WTC11 (cell line): ENCODE results near the gene PCDH7. TPM values are rescaled to one million over a fixed set of nuclear protein-coding genes. Genes with fewer than 3 reads are reported as not detected.

Experiments used
- ATAC-seq: fragments of 200-7000 bp; cut with Tn5 transposase; 2 replicates; pipeline ENCODE4 v1.10.0; 2021; ENCODE audit warnings: mild to moderate bottlenecking, moderate library complexity
- CTCF ChIA-PET: fragments of 300-600 bp; sonication (Branson Sonifier 250); formaldehyde crosslinking; loops from one replicate; lab custom pipeline; 2021; ENCODE audit warnings: antibody characterized with exemption; lab: Charles Lee
- POLR2A ChIA-PET: fragments of 350-600 bp; sonication (Branson Sonifier 250); formaldehyde crosslinking; loops from one replicate; lab custom pipeline; 2021; ENCODE audit warnings: antibody characterized with exemption; lab: Charles Lee
- DNase-seq: peaks from one replicate; pipeline ENCODE4 v3.0.0; 2021; ENCODE audit warnings: low spot score
- H3K27ac Mint-ChIP-seq: 2 replicates; pipeline ENCODE4 v1.8.0; 2021; ENCODE audit warnings: mixed read lengths
- H3K27me3 Mint-ChIP-seq: 2 replicates; pipeline ENCODE4 v1.8.0; 2021; ENCODE audit warnings: low read depth, mild to moderate bottlenecking, moderate library complexity, mixed read lengths
- H3K36me3 Mint-ChIP-seq: 2 replicates; pipeline ENCODE4 v1.8.0; 2021; ENCODE audit warnings: mixed read lengths
- H3K4me1 Mint-ChIP-seq: 2 replicates; pipeline ENCODE4 v1.8.0; 2022; ENCODE audit warnings: mixed read lengths
- H3K4me3 Mint-ChIP-seq: 2 replicates; pipeline ENCODE4 v1.8.0; 2021; ENCODE audit warnings: mild to moderate bottlenecking, moderate library complexity, mixed read lengths
- H3K9me3 Mint-ChIP-seq: 2 replicates; pipeline ENCODE4 v1.8.0; 2021; ENCODE audit warnings: mixed read lengths
- JAZF1 ChIP-seq: fragments of 250-450 bp; sonication (Bioruptor Pico); IDR thresholded peaks from 2 replicates; pipeline ENCODE4 v1.9.0; 2021; ENCODE audit warnings: moderate library complexity, mild to moderate bottlenecking, inconsistent platforms
- KAT7 ChIP-seq: sonication (generic); formaldehyde crosslinking; IDR thresholded peaks from 2 replicates; pipeline ENCODE4 v1.8.1; 2023; ENCODE audit warnings: missing genetic modification reagents, mild to moderate bottlenecking, borderline replicate concordance
- NR2C2 ChIP-seq: sonication (generic); formaldehyde crosslinking; IDR thresholded peaks from 2 replicates; pipeline ENCODE4 v1.8.0; 2022; ENCODE audit warnings: mild to moderate bottlenecking, missing genetic modification reagents
- SMAD4 ChIP-seq: sonication (generic); formaldehyde crosslinking; IDR thresholded peaks from 2 replicates; pipeline ENCODE4 v1.8.0; 2022; ENCODE audit warnings: mild to moderate bottlenecking, missing genetic modification reagents
- TEAD1 ChIP-seq: sonication (generic); formaldehyde crosslinking; IDR thresholded peaks from 2 replicates; pipeline ENCODE4 v1.8.0; 2022; ENCODE audit warnings: mild to moderate bottlenecking, missing genetic modification reagents
- ZNF263 ChIP-seq: sonication (generic); formaldehyde crosslinking; IDR thresholded peaks from 2 replicates; pipeline ENCODE4 v1.8.1; 2022; ENCODE audit warnings: low read depth, mild to moderate bottlenecking, moderate library complexity, missing genetic modification reagents
- ZNF317 ChIP-seq: sonication (generic); formaldehyde crosslinking; IDR thresholded peaks from 2 replicates; pipeline ENCODE4 v1.8.1; 2023; ENCODE audit warnings: low read depth, mild to moderate bottlenecking, moderate library complexity, missing genetic modification reagents, borderline replicate concordance
- ZNF416 ChIP-seq: fragments of 250-450 bp; sonication (Bioruptor Pico); IDR thresholded peaks from 2 replicates; pipeline ENCODE4 v1.9.0; 2021; ENCODE audit warnings: mild to moderate bottlenecking, inconsistent platforms
- total RNA-seq: library from RNA; stranded (reverse); gene quantifications from 3 replicates; pipeline ENCODE4 v1.2.3, GENCODE V29; 2021
- TF ChIP-seq, protein P1 (sequence below): fragments of 250-450 bp; sonication (Bioruptor Pico); conservative IDR thresholded peaks from 2 replicates; pipeline ENCODE4 v1.9.0; 2021; ENCODE audit warnings: mild to moderate bottlenecking
- TF ChIP-seq, protein P2 (sequence below): fragments of 250-450 bp; sonication (Bioruptor Pico); IDR thresholded peaks from 2 replicates; pipeline ENCODE4 v1.9.0; 2021; ENCODE audit warnings: moderate library complexity, mild to moderate bottlenecking, inconsistent platforms, borderline replicate concordance
- TF ChIP-seq, protein P3 (sequence below): sonication (generic); formaldehyde crosslinking; IDR thresholded peaks from 2 replicates; pipeline ENCODE4 v1.8.1; 2023; ENCODE audit warnings: mild to moderate bottlenecking, missing genetic modification reagents
- TF ChIP-seq, protein P4 (sequence below): sonication (generic); formaldehyde crosslinking; IDR thresholded peaks from 2 replicates; pipeline ENCODE4 v1.8.0; 2022; ENCODE audit warnings: mild to moderate bottlenecking, missing genetic modification reagents
- TF ChIP-seq, protein P5 (sequence below): sonication (generic); formaldehyde crosslinking; IDR thresholded peaks from 2 replicates; pipeline ENCODE4 v1.8.0; 2022; ENCODE audit warnings: mild to moderate bottlenecking, missing genetic modification reagents
- TF ChIP-seq, protein P6 (sequence below): sonication (generic); formaldehyde crosslinking; IDR thresholded peaks from 2 replicates; pipeline ENCODE4 v1.8.1; 2022; ENCODE audit warnings: mild to moderate bottlenecking, missing genetic modification reagents, moderate library complexity, borderline replicate concordance
- TF ChIP-seq, protein P7 (sequence below): sonication (generic); formaldehyde crosslinking; IDR thresholded peaks from 2 replicates; pipeline ENCODE4 v1.8.1; 2023; ENCODE audit warnings: mild to moderate bottlenecking, missing genetic modification reagents
- TF ChIP-seq, protein P8 (sequence below): sonication (generic); formaldehyde crosslinking; IDR thresholded peaks from 2 replicates; pipeline ENCODE4 v1.8.1; 2022; ENCODE audit warnings: missing genetic modification reagents, borderline replicate concordance
- TF ChIP-seq, protein P9 (sequence below): sonication (generic); formaldehyde crosslinking; IDR thresholded peaks from 2 replicates; pipeline ENCODE4 v1.8.0; 2023; ENCODE audit warnings: missing genetic modification reagents

Gene PCDH7
- total RNA-seq, 1 experiment from 2014 or later: 3.9 TPM

DNA sequence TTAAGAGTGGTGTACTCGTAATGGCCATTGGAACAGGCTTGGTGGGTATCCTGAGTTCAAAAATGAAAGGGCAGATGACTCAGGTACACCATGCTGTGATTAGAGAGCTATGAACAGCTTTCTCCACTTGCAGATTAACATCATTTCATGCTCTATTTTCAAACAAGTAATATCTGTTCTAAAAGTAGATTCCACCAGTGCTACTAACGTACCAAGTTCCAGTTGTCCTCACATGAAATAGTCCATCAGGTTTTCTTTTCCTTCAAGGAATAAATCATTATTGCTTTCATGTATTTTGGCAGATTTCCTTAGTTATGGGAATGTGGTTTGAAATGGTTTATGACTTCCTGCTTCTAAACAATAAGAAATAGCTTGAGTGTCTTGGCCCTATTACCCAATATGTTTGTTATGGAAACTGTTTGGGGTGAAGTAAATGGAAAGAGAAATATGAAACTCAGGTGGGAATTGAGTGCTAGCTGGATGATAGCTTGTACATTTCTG, 49.9 kb downstream of the PCDH7 start (continued):
- TF ChIP-seq, protein P1, sequence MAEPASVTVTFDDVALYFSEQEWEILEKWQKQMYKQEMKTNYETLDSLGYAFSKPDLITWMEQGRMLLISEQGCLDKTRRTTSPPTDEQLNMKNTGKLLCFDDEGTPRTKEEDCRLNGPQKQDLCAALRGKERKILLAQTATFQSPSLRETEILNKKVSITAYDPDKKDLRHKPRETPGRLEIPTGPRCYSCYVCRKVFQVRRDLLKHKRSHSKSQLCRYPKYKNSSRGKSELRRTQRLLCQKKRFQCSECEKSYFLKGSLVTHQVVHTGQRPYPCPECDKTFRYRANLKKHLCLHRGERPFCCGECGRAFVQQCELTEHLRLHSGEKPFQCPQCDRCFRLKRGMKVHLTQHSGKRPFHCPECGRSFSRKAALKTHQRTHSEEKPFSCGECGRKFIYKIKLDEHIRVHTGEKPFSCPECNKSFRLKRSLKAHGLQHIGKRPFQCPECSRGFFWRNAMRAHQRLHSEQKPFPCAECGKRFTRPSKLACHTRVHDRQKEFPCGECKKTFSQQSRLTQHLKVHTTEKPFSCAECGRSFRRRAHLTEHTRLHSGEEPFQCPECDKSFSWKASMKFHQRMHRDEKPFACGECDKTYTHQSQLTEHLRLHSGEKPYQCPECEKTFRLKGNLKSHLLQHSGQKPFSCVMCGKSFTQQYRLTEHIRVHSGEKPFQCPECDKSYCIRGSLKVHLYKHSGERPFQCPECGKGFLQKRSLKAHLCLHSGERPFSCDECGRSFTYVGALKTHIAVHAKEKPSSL (CRISPR knock-in tag): no peak
- no peak for TF ChIP-seq ZNF317 (CRISPR knock-in tag)

DNA sequence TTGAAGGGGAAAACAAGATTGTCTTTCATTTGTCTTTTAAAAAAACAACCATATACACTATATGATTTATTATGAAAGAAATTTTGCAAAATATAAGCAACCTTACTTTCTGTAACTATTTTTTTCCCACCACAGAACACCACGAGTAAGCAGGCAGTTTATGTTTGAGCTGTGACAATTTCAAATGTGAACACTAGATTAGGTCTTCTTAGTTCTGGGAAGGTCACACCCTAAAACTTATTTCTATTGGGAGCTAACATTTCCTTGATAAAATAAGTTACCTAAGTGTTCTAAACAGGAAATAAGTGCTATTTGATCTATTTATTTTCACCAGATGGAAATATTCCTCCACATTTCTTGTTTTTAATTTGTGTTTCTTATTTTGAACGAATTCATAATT, 50.6 kb downstream of the PCDH7 start:
- Mint-ChIP-seq H3K4me1 (peaks cover 24% of the 10 kb centered on the region), H3K27ac (no peak overlapping the region), H3K27me3 (no peaks in the 10 kb centered on the region), H3K9me3 (no peaks in the 10 kb centered on the region), H3K36me3 (no peaks in the 10 kb centered on the region), H3K4me3 (no peak overlapping the region)
- ChIA-PET CTCF (no interaction called here), POLR2A (interaction anchor here (0.6 kb wide), 1 partner anchor 134 kb away, joined by 4 read pairs; no protein-coding TSS in a partner anchor)
- TF ChIP-seq, protein P2, sequence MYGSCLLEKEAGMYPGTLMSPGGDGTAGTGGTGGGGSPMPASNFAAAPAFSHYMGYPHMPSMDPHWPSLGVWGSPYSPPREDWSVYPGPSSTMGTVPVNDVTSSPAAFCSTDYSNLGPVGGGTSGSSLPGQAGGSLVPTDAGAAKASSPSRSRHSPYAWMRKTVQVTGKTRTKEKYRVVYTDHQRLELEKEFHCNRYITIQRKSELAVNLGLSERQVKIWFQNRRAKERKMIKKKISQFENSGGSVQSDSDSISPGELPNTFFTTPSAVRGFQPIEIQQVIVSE (CRISPR knock-in tag): no peak
- TF ChIP-seq, protein P3, sequence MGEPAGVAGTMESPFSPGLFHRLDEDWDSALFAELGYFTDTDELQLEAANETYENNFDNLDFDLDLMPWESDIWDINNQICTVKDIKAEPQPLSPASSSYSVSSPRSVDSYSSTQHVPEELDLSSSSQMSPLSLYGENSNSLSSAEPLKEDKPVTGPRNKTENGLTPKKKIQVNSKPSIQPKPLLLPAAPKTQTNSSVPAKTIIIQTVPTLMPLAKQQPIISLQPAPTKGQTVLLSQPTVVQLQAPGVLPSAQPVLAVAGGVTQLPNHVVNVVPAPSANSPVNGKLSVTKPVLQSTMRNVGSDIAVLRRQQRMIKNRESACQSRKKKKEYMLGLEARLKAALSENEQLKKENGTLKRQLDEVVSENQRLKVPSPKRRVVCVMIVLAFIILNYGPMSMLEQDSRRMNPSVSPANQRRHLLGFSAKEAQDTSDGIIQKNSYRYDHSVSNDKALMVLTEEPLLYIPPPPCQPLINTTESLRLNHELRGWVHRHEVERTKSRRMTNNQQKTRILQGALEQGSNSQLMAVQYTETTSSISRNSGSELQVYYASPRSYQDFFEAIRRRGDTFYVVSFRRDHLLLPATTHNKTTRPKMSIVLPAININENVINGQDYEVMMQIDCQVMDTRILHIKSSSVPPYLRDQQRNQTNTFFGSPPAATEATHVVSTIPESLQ (CRISPR knock-in tag): no peak
- TF ChIP-seq TEAD1 (CRISPR knock-in tag) (no peak), ZNF263 (CRISPR knock-in tag) (no peak), NR2C2 (no peak), JAZF1 (CRISPR knock-in tag) (no peak), KAT7 (no peak), SMAD4 (no peak)
- TF ChIP-seq, protein P4, sequence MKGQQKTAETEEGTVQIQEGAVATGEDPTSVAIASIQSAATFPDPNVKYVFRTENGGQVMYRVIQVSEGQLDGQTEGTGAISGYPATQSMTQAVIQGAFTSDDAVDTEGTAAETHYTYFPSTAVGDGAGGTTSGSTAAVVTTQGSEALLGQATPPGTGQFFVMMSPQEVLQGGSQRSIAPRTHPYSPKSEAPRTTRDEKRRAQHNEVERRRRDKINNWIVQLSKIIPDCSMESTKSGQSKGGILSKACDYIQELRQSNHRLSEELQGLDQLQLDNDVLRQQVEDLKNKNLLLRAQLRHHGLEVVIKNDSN (CRISPR knock-in tag): no peak
- TF ChIP-seq, protein P5, sequence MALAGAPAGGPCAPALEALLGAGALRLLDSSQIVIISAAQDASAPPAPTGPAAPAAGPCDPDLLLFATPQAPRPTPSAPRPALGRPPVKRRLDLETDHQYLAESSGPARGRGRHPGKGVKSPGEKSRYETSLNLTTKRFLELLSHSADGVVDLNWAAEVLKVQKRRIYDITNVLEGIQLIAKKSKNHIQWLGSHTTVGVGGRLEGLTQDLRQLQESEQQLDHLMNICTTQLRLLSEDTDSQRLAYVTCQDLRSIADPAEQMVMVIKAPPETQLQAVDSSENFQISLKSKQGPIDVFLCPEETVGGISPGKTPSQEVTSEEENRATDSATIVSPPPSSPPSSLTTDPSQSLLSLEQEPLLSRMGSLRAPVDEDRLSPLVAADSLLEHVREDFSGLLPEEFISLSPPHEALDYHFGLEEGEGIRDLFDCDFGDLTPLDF (CRISPR knock-in tag): no peak
- TF ChIP-seq, protein P6, sequence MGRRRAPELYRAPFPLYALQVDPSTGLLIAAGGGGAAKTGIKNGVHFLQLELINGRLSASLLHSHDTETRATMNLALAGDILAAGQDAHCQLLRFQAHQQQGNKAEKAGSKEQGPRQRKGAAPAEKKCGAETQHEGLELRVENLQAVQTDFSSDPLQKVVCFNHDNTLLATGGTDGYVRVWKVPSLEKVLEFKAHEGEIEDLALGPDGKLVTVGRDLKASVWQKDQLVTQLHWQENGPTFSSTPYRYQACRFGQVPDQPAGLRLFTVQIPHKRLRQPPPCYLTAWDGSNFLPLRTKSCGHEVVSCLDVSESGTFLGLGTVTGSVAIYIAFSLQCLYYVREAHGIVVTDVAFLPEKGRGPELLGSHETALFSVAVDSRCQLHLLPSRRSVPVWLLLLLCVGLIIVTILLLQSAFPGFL (CRISPR knock-in tag): no peak
- DNase-seq (no peak), ATAC-seq (no peak)

DNA sequence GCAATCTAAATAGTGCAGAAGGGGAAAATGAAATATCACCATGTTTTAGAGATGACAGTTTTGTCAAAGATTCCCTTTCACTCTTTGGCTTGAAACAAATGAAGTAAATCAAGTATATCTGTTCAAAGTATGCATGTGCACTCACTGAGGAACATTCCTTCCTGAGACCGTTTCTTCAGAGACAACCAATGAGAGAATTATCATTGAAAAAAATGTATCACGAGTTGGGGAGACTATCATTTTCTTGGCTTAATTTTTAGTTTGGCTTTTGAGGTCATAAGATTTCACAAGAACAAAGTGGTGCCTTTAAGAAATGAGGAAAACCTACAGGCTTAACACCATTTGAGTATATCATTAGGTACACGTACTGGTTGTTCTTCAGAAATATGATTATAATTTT, 56.3 kb downstream of the PCDH7 start:
- Mint-ChIP-seq H3K36me3 (no peaks in the 10 kb centered on the region), H3K9me3 (no peaks in the 10 kb centered on the region), H3K4me3 (no peak overlapping the region), H3K4me1 (peaks cover 10% of the 10 kb centered on the region), H3K27me3 (no peaks in the 10 kb centered on the region), H3K27ac (no peak overlapping the region; the same call in 1 of the 2 replicates)
- CTCF ChIA-PET: no interaction called here
- DNase-seq (no peak), ATAC-seq (no peak)
- POLR2A ChIA-PET: no interaction called here
- TF ChIP-seq, protein P1 (CRISPR knock-in tag): no peak
- TF ChIP-seq ZNF416 (CRISPR knock-in tag): no peak
- no peak for TF ChIP-seq TEAD1 (CRISPR knock-in tag)
- TF ChIP-seq, protein P7, sequence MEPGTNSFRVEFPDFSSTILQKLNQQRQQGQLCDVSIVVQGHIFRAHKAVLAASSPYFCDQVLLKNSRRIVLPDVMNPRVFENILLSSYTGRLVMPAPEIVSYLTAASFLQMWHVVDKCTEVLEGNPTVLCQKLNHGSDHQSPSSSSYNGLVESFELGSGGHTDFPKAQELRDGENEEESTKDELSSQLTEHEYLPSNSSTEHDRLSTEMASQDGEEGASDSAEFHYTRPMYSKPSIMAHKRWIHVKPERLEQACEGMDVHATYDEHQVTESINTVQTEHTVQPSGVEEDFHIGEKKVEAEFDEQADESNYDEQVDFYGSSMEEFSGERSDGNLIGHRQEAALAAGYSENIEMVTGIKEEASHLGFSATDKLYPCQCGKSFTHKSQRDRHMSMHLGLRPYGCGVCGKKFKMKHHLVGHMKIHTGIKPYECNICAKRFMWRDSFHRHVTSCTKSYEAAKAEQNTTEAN: no peak
- TF ChIP-seq, protein P8, sequence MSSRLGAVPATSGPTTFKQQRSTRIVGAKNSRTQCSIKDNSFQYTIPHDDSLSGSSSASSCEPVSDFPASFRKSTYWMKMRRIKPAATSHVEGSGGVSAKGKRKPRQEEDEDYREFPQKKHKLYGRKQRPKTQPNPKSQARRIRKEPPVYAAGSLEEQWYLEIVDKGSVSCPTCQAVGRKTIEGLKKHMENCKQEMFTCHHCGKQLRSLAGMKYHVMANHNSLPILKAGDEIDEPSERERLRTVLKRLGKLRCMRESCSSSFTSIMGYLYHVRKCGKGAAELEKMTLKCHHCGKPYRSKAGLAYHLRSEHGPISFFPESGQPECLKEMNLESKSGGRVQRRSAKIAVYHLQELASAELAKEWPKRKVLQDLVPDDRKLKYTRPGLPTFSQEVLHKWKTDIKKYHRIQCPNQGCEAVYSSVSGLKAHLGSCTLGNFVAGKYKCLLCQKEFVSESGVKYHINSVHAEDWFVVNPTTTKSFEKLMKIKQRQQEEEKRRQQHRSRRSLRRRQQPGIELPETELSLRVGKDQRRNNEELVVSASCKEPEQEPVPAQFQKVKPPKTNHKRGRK (CRISPR knock-in tag): no peak
- TF ChIP-seq, protein P9, sequence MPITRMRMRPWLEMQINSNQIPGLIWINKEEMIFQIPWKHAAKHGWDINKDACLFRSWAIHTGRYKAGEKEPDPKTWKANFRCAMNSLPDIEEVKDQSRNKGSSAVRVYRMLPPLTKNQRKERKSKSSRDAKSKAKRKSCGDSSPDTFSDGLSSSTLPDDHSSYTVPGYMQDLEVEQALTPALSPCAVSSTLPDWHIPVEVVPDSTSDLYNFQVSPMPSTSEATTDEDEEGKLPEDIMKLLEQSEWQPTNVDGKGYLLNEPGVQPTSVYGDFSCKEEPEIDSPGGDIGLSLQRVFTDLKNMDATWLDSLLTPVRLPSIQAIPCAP (CRISPR knock-in tag): no peak
